Testis (tissue), 3 donors: Measurements from ENCODE around the gene POP5. TPM values are rescaled to one million over a fixed set of nuclear protein-coding genes. Genes with fewer than 3 reads are reported as not detected.
"Not testable (repeated sequence)": the region's sequence is repeated elsewhere in the genome, so short reads cannot be mapped to it uniquely, and the experiment has no call there.

Experiments used
- DNase-seq: peaks from one replicate; pipeline ENCODE4 v3.0.0-alpha.2; 2019
- H3K27ac ChIP-seq, 2 donors: fragments of 200-600 bp; sonication (generic); one replicate each; pipeline ENCODE4 v1.5.1; 2019
- H3K27me3 ChIP-seq: fragments of 200-600 bp; sonication (generic); one replicate; pipeline ENCODE4 v1.5.1; 2019
- H3K36me3 ChIP-seq: fragments of 200-600 bp; sonication (generic); one replicate; pipeline ENCODE4 v1.5.1; 2017; ENCODE audit warnings: low read depth; ENCODE audit errors: missing control alignments
- H3K4me1 ChIP-seq: fragments of 200-600 bp; sonication (generic); one replicate; pipeline ENCODE4 v1.5.1; 2019
- H3K4me3 ChIP-seq, 2 donors: fragments of 200-600 bp; sonication (generic); one replicate each; pipeline ENCODE4 v1.5.1; 2017 to 2019
- H3K9me3 ChIP-seq: fragments of 200-600 bp; sonication (generic); one replicate; pipeline ENCODE4 v1.5.1; 2017
- POLR2A ChIP-seq: fragments of 450-650 bp; IDR thresholded peaks from one replicate; pipeline ENCODE4 v1.6.1; 2017; ENCODE audit warnings: antibody characterized with exemption, mild to moderate bottlenecking, moderate library complexity
- WGBS, 2 donors: methylation state at CpG; one replicate each; pipeline ENCODE4 v1.1.5; 2018; 5-methylcytosine and 5-hydroxymethylcytosine counted together
- intact Hi-C: fragments of 100-400 bp; cut with DNase I; formaldehyde crosslinking; loops from one replicate; pipeline ENCODE4 v1.15.1; 2023; ENCODE audit warnings: low total_unique reads
- polyA plus RNA-seq: library from polyadenylated mRNA; stranded (reverse); fragments of 350-450 nt; fragmentation: Illumina TruSeq; extraction: RNeasy Lipid Tissue Mini Kit (QIAGEN cat#74804); gene quantifications from one replicate; pipeline ENCODE4 v1.2.3, GENCODE V29; 2014; ENCODE audit warnings: low read depth, low replicate concordance; ENCODE audit not compliant: insufficient read depth
- total RNA-seq, 2 donors: library from RNA; depleted of rRNA; stranded (reverse); fragments of >200 nt; gene quantifications; one replicate each; pipeline ENCODE4 v1.2.3, GENCODE V29; 2016
- TF ChIP-seq, protein P1 (sequence below), 3 experiments: fragments of 450-650 bp in 2 of 3; fragments of 200-600 bp in 1 of 3; sonication (generic) in 1 of 3; IDR thresholded peaks; one replicate each; pipeline ENCODE4 v1.5.1; 2016 to 2019; ENCODE audit warnings: antibody characterized with exemption in 3 of 3, mild to moderate bottlenecking in 2 of 3, moderate library complexity in 1 of 3

POP5 gene
- total and polyA plus RNA-seq, 3 donors from 2014 or later: 28.1 to 37.8 (median 36.7) TPM

DNA sequence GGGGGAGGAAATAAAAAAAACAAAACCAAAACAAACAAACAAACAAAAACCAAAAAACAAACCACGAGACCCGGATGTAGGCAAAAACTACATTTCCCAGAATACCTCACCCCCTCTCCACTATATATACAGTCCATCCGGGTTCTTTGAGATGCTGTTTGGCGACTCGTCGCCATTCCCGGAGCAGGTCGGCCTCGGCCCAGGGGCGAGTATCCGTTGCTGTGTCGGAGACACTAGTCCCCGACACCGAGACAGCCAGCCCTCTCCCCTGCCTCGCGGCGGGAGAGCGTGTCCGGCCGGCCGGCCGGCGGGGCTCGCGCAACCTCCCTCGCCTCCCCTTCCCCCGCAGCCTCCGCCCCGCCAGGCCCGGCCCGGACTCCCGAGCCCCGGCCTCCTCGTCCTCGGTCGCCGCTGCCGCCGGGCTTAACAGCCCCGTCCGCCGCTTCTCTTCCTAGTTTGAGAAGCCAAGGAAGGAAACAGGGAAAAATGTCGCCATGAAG lies 46.9 kb downstream of the POP5 start, which contains the start of gene RNF10:
TSS of gene RNF10 (plus strand) at position 154 of the 500 bp plus-strand sequence. CDS start 456 bp downstream, outside the sequence.
- no peaks in the 10 kb centered on the region for H3K9me3 ChIP-seq
- TF ChIP-seq, protein P1, sequence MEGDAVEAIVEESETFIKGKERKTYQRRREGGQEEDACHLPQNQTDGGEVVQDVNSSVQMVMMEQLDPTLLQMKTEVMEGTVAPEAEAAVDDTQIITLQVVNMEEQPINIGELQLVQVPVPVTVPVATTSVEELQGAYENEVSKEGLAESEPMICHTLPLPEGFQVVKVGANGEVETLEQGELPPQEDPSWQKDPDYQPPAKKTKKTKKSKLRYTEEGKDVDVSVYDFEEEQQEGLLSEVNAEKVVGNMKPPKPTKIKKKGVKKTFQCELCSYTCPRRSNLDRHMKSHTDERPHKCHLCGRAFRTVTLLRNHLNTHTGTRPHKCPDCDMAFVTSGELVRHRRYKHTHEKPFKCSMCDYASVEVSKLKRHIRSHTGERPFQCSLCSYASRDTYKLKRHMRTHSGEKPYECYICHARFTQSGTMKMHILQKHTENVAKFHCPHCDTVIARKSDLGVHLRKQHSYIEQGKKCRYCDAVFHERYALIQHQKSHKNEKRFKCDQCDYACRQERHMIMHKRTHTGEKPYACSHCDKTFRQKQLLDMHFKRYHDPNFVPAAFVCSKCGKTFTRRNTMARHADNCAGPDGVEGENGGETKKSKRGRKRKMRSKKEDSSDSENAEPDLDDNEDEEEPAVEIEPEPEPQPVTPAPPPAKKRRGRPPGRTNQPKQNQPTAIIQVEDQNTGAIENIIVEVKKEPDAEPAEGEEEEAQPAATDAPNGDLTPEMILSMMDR (IDR thresholded peaks at IDR 0.05): no peak
- TF ChIP-seq POLR2A: peak; percentile 93
- intact Hi-C loops: no loop called here
- no peaks in the 10 kb centered on the region for H3K36me3 ChIP-seq
- peak within 1 kb of the TSS; percentile 99 to 100 for H3K4me3 ChIP-seq
- peak within 1 kb of the TSS; percentile 94 to 95 for H3K27ac ChIP-seq
- no peaks in the 10 kb centered on the region for H3K27me3 ChIP-seq
- WGBS, 2 donors: 0 to 1% methylated on average over 24 to 31 of the region's 43 CpGs
- H3K4me1 ChIP-seq: peaks cover 39% of the 10 kb centered on the region
- DNase-seq: peak; percentile 90

DNA sequence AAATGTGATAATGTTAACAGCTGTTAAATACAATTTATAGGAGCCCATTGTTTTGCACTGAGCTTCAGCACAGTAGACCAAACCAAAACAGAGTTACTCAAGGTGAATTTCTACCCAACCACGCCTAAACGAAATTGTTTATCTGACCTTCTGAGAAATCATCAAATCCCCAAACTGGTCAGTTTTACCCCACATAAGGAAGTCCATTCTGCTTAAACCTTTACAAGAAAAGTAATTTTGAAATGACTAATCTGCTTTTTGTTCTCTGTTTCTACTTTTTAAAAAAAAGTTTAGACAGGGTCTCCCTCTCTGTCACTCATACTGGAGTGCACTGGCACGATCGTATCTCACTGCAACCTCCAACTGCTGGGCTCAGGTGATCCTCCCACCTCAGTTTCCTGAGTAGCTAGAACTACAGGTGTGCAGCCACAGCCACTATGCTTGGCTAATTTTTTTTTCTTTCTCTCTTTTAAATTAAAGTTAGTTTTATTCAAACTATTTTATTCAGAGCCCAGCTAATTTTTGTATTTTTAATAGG lies 48.4 kb downstream of the POP5 start:
- Histone ChIP-seq H3K9me3 (no peaks in the 10 kb centered on the region), H3K4me3 (no peak overlapping the region), H3K27ac (no peak overlapping the region), H3K4me1 (peaks cover 29% of the 10 kb centered on the region), H3K27me3 (no peaks in the 10 kb centered on the region), H3K36me3 (no peaks in the 10 kb centered on the region)
- TF ChIP-seq POLR2A: no peak
- TF ChIP-seq, protein P1 (IDR thresholded peaks at IDR 0.05): no peak
- DNase-seq: no peak
- WGBS, 2 donors: 73 to 76% methylated on average over 4 of the region's 4 CpGs
- intact Hi-C loops: no loop called here

DNA sequence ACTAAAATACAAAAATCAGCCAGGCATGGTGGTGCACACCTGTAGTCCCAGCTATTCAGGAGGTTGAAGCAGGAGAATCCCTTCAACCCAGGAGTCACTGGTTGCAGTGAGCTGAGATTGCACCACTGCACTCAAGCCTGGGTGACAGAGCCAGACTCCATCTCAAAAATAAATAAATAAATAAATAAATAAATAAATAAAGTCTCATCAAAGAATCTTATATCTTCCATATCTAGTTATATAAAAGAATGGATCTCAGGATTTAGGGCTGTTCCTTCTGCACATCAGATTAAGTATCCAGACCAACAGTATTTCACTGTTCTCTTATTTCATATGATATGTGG lies 50.8 kb downstream of the POP5 start:
- H3K36me3 ChIP-seq, DNase-seq, H3K27ac ChIP-seq, H3K27me3 ChIP-seq, H3K4me1 ChIP-seq, H3K4me3 ChIP-seq, H3K9me3 ChIP-seq, intact Hi-C loops: not testable (repeated sequence)

- 30 to 40% methylated on average over 19 of the region's 19 CpGs for WGBS, 2 donors
- TF ChIP-seq POLR2A: no peak
- TF ChIP-seq, protein P1 (IDR thresholded peaks at IDR 0.05): no peak
- Histone ChIP-seq H3K4me3 (peak overlapping the region; percentile 83 to 84), H3K4me1 (peaks cover 8% of the 10 kb centered on the region), H3K27me3 (no peaks in the 10 kb centered on the region), H3K36me3 (no peaks in the 10 kb centered on the region), H3K9me3 (no peaks in the 10 kb centered on the region), H3K27ac (peak overlapping the region; percentile 93 to 95)
- intact Hi-C loops: no loop called here
- DNase-seq: peak; percentile 42
Observed at GRCh38 chr12:120529641-120530417, 51.4 kb downstream of the POP5 start.

DNA sequence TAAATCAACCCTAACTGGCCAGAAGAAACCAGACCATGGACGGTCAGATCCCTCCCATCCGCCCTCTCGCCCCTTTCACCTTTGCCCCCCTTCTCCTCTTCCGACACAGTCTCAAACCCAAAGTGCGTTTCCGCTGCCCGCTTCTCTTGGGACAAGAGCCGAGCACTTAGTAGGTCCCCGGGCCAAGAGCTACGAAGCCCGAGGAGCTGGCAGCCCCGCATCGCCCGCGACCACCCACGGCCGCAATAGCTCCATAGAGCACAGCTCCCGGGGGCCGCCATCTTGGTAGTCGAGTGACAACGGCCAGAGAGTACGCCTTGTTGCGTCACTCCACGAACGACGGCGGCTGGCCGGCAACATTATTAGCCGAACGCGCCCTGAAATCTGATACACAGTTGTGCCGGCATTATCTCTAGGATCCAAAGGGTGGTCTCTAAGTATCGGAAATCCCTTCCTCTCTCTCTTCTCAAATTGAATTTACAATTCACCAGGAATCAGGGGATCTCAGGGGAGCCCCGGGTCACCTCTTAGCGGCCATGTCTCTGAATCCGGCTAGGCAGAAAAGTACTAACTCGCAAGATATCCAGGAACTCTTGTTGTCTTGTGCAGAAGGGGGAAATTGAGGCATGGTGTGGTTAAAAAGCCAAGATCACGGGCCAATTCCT lies 52.2 kb downstream of the POP5 start, which contains the start of gene COQ5:
TSS of gene COQ5 (minus strand) at position 298 of the 665 bp plus-strand sequence. CDS start at position 281, 17 bp downstream.
- DNase-seq: peak; percentile 97
- Histone ChIP-seq H3K27me3 (no peaks in the 10 kb centered on the region), H3K9me3 (no peaks in the 10 kb centered on the region), H3K36me3 (no peaks in the 10 kb centered on the region), H3K4me3 (peak within 1 kb of the TSS; percentile 83 to 84), H3K27ac (peak within 1 kb of the TSS; percentile 93 to 95), H3K4me1 (peaks cover 8% of the 10 kb centered on the region)
- 0% methylated on average over 36 to 38 of the region's 38 CpGs for WGBS, 2 donors
- intact Hi-C loops: no loop called here
- TF ChIP-seq POLR2A: no peak
- TF ChIP-seq, protein P1 (IDR thresholded peaks at IDR 0.05): no peak
